ENCODE results near the gene SGIP1. TPM values are rescaled to one million over a fixed set of nuclear protein-coding genes. Genes with fewer than 3 reads are reported as not detected.

The SGIP1 gene
- total RNA-seq, 1 experiment from 2014 or later: 1.6 TPM

DNA sequence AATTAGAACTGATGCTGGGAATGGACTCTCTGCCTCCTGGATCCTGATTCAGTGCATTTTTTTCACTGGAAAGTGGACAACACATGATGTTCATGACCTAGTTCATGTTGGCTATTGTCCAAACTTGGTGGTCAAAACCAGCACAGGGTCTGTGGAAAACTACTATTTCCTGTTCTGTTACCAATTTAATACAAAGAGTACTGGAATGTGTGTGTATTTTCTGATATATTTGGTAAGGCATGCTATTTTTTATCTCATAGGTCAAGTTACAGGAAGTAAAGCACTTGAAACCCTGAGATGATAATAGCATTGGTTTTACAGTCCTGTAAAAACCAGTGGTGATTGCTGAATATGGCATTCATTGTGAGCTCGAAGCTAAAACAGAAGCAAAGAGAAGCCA is 89.9 kb downstream of the SGIP1 start:
- BruUV-seq (replicated peaks): no TSS peak
- Histone ChIP-seq H3K36me3 (ENCODE audit: insufficient read depth, low read length, poor library complexity, severe bottlenecking) (no peaks in the 10 kb centered on the region), H3K4me1 (ENCODE audit: insufficient read depth, low read length, poor library complexity, severe bottlenecking) (peaks cover 8% of the 10 kb centered on the region), H3K9me3 (ENCODE audit: low read depth, low read length, poor library complexity, severe bottlenecking) (no peaks in the 10 kb centered on the region), H3K27me3 (replicated peaks; ENCODE audit: insufficient read depth, low read depth, low read length, poor library complexity) (no peaks in the 10 kb centered on the region), H3K4me3 (ENCODE audit: low read depth, low read length, poor library complexity, severe bottlenecking) (no peak overlapping the region), H3K27ac (ENCODE audit: low read depth, low read length, poor library complexity, severe bottlenecking) (no peak overlapping the region)
- ChIA-PET CTCF (no interaction called here), POLR2A (ENCODE audit: low non-redundant PET) (no interaction called here)
- DNase-seq (ENCODE audit: low spot score): peak; percentile 59
- TF ChIP-seq CTCF (conservative IDR thresholded peaks at IDR 0.05; ENCODE audit: low read depth, low read length): no peak
- TF ChIP-seq EZH2 (IDR thresholded peaks at IDR 0.05; ENCODE audit: borderline replicate concordance, low read depth, low read length, poor library complexity, severe bottlenecking): no peak
- intact Hi-C loops (cut with micrococcal nuclease; ENCODE audit: unreplicated experiment): no loop called here

DNA sequence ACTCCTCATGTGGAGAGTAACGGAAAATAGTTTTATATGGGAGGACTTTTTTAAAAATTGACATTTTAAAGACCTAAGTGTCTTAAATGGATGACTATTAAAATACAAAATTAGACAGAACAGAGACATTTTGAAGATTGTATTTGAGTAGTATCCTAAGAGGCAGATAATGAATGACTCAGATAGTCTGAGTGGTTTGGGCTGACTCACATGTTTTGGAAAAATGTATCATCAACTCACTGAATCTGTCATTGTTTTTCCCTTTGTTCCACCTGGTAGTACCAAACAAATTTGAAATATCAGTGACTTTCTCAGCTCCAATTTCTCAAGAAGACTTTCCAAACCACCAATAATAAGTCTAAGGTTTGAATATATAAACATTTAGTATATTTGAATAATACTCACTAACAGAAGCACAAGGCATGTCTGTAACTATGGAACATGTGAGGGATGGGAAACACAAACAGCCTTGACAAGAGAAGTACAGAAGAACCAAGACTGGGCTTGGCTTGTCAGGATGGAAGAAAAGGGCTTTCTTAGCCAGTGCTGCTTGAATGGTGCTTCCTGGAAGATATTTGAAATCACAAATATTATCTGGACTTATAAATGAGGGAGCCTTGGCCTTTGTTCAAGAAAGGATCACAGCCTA is 90.6 kb downstream of the SGIP1 start:
- Histone ChIP-seq H3K36me3 (ENCODE audit: insufficient read depth, low read length, poor library complexity, severe bottlenecking) (no peaks in the 10 kb centered on the region), H3K9me3 (ENCODE audit: low read depth, low read length, poor library complexity, severe bottlenecking) (no peaks in the 10 kb centered on the region), H3K27me3 (replicated peaks; ENCODE audit: insufficient read depth, low read depth, low read length, poor library complexity) (no peaks in the 10 kb centered on the region), H3K4me3 (ENCODE audit: low read depth, low read length, poor library complexity, severe bottlenecking) (no peak overlapping the region), H3K27ac (ENCODE audit: low read depth, low read length, poor library complexity, severe bottlenecking) (no peak overlapping the region), H3K4me1 (ENCODE audit: insufficient read depth, low read length, poor library complexity, severe bottlenecking) (peaks cover 8% of the 10 kb centered on the region)
- ChIA-PET CTCF (no interaction called here), POLR2A (ENCODE audit: low non-redundant PET) (no interaction called here)
- no TSS peak for BruUV-seq (replicated peaks)
- intact Hi-C loops (cut with micrococcal nuclease; ENCODE audit: unreplicated experiment): no loop called here
- TF ChIP-seq EZH2 (IDR thresholded peaks at IDR 0.05; ENCODE audit: borderline replicate concordance, low read depth, low read length, poor library complexity, severe bottlenecking) (no peak), CTCF (conservative IDR thresholded peaks at IDR 0.05; ENCODE audit: low read depth, low read length) (no peak)
- no peak for DNase-seq (ENCODE audit: low spot score)

GRCh38 chr1:66626261-66626660 is 92.3 kb downstream of the SGIP1 start:
- Histone ChIP-seq H3K4me1 (ENCODE audit: insufficient read depth, low read length, poor library complexity, severe bottlenecking) (peaks cover 8% of the 10 kb centered on the region), H3K4me3 (ENCODE audit: low read depth, low read length, poor library complexity, severe bottlenecking) (no peak overlapping the region), H3K27me3 (replicated peaks; ENCODE audit: insufficient read depth, low read depth, low read length, poor library complexity) (no peaks in the 10 kb centered on the region), H3K27ac (ENCODE audit: low read depth, low read length, poor library complexity, severe bottlenecking) (no peak overlapping the region), H3K36me3 (ENCODE audit: insufficient read depth, low read length, poor library complexity, severe bottlenecking) (no peaks in the 10 kb centered on the region), H3K9me3 (ENCODE audit: low read depth, low read length, poor library complexity, severe bottlenecking) (no peaks in the 10 kb centered on the region)
- DNase-seq (ENCODE audit: low spot score): no peak
- POLR2A ChIA-PET (ENCODE audit: low non-redundant PET): no interaction called here
- no TSS peak for BruUV-seq (replicated peaks)
- TF ChIP-seq EZH2 (IDR thresholded peaks at IDR 0.05; ENCODE audit: borderline replicate concordance, low read depth, low read length, poor library complexity, severe bottlenecking): no peak
- no peak for TF ChIP-seq CTCF (conservative IDR thresholded peaks at IDR 0.05; ENCODE audit: low read depth, low read length)
- CTCF ChIA-PET: no interaction called here
- intact Hi-C loops (cut with micrococcal nuclease; ENCODE audit: unreplicated experiment): no loop called here
